IMR-90 (cell line): ENCODE data around the gene MYH3. TPM values are rescaled to one million over a fixed set of nuclear protein-coding genes. Genes with fewer than 3 reads are reported as not detected.

Source experiments
- ATAC-seq: fragments of 200-7000 bp; cut with Tn5 transposase; 2 replicates; pipeline ENCODE4 v1.9.1; 2020; ENCODE audit warnings: low read depth, mild to moderate bottlenecking, moderate library complexity
- BruUV-seq: library from RNA; stranded (reverse); fragments of 400-500 nt; replicated peaks from 2 replicates; lab custom pipeline; 2021; lab: Mats Ljungman, UMichigan
- CTCF ChIA-PET: fragments of 300-600 bp; formaldehyde crosslinking; extraction: SDS; loops from one replicate; lab custom pipeline; 2021; ENCODE audit warnings: antibody characterized with exemption; lab: Yijun Ruan, JAX
- POLR2A ChIA-PET: fragments of 300-600 bp; sonication (Branson Sonifier 250); formaldehyde crosslinking; loops from one replicate; lab custom pipeline; 2022; ENCODE audit warnings: antibody characterized with exemption; ENCODE audit not compliant: unreplicated experiment; lab: Charles Lee
- DNase-seq: peaks from one replicate; pipeline ENCODE4 v3.0.0; 2013
- H2AFZ ChIP-seq: replicated peaks from 2 replicates; pipeline ENCODE3; 2013; ENCODE audit warnings: low read length, mild to moderate bottlenecking; ENCODE audit not compliant: poor library complexity
- H2AK5ac ChIP-seq: 2 replicates; pipeline ENCODE4 v1.6.1; 2013; ENCODE audit warnings: low read depth, low read length, inconsistent platforms
- H2AK9ac ChIP-seq: replicated peaks from 2 replicates; pipeline ENCODE3; 2013; ENCODE audit warnings: mild to moderate bottlenecking, low read depth, low read length, moderate library complexity; ENCODE audit not compliant: poor library complexity
- H2BK120ac ChIP-seq: 2 replicates; pipeline ENCODE4 v1.6.1; 2013; ENCODE audit warnings: low read depth, low read length, inconsistent platforms
- H2BK15ac ChIP-seq: 3 replicates; pipeline ENCODE4 v1.6.1; 2013; ENCODE audit warnings: low read depth, low read length, inconsistent platforms
- H2BK20ac ChIP-seq: 2 replicates; pipeline ENCODE4 v1.6.1; 2013; ENCODE audit warnings: low read depth, mild to moderate bottlenecking, inconsistent platforms, low read length, moderate library complexity
- H2BK5ac ChIP-seq: 2 replicates; pipeline ENCODE4 v1.6.1; 2013; ENCODE audit warnings: mild to moderate bottlenecking, low read depth, low read length, inconsistent platforms; ENCODE audit not compliant: poor library complexity, severe bottlenecking
- H3K14ac ChIP-seq: replicated peaks from 2 replicates; pipeline ENCODE4 v1.6.1; 2013; ENCODE audit warnings: low read depth, low read length, inconsistent platforms
- H3K18ac ChIP-seq: 2 replicates; pipeline ENCODE4 v1.6.1; 2013; ENCODE audit warnings: low read depth, low read length, control low read depth
- H3K23ac ChIP-seq: 2 replicates; pipeline ENCODE4 v1.6.1; 2013; ENCODE audit warnings: low read depth, low read length, inconsistent platforms
- H3K27ac ChIP-seq: 2 replicates; pipeline ENCODE4 v1.5.1; 2013; ENCODE audit warnings: mild to moderate bottlenecking, control low read depth, low read length; ENCODE audit not compliant: insufficient read depth
- H3K27me3 ChIP-seq: 2 replicates; pipeline ENCODE4 v1.6.1; 2013; ENCODE audit warnings: low read length; ENCODE audit not compliant: control insufficient read depth, insufficient read depth
- H3K36me3 ChIP-seq: 2 replicates; pipeline ENCODE4 v1.6.1; 2013; ENCODE audit warnings: low read length, mixed read lengths; ENCODE audit not compliant: control insufficient read depth, insufficient read depth
- H3K4ac ChIP-seq: 2 replicates; pipeline ENCODE4 v1.6.1; 2013; ENCODE audit warnings: low read depth, low read length, inconsistent platforms
- H3K4me1 ChIP-seq: 2 replicates; pipeline ENCODE4 v1.6.1; 2013; ENCODE audit warnings: low read length, mixed read lengths; ENCODE audit not compliant: control insufficient read depth, insufficient read depth
- H3K4me2 ChIP-seq: 2 replicates; pipeline ENCODE4 v1.6.1; 2013; ENCODE audit warnings: low read depth, mild to moderate bottlenecking, control low read depth, low read length, moderate library complexity
- H3K4me3 ChIP-seq: 2 replicates; pipeline ENCODE4 v1.5.1; 2013; ENCODE audit warnings: low read depth, mild to moderate bottlenecking, control low read depth, low read length, moderate library complexity; ENCODE audit not compliant: insufficient read depth
- H3K56ac ChIP-seq: 2 replicates; pipeline ENCODE4 v1.6.1; 2013; ENCODE audit warnings: low read length, inconsistent platforms; ENCODE audit not compliant: insufficient read depth; ENCODE audit errors: extremely low read depth
- H3K79me1 ChIP-seq, 2 experiments: 2 replicates each; pipeline ENCODE4 v1.6.1; 2013; ENCODE audit warnings: low read length in 2 of 2, inconsistent platforms in 1 of 2, low read depth in 1 of 2
- H3K9ac ChIP-seq: 2 replicates; pipeline ENCODE4 v1.6.1; 2013; ENCODE audit warnings: low read depth, low read length, control low read depth
- H3K9me1 ChIP-seq: 2 replicates; pipeline ENCODE4 v1.6.1; 2013; ENCODE audit warnings: low read length, inconsistent platforms; ENCODE audit not compliant: insufficient read depth
- H3K9me3 ChIP-seq: 2 replicates; pipeline ENCODE4 v1.6.1; 2013; ENCODE audit warnings: low read length; ENCODE audit not compliant: control insufficient read depth, insufficient read depth
- H4K20me1 ChIP-seq: 2 replicates; pipeline ENCODE4 v1.6.1; 2013; ENCODE audit warnings: low read length, inconsistent platforms; ENCODE audit not compliant: insufficient read depth
- H4K5ac ChIP-seq: 2 replicates; pipeline ENCODE4 v1.6.1; 2013; ENCODE audit warnings: mild to moderate bottlenecking, low read depth, low read length, control low read depth
- H4K8ac ChIP-seq, 2 experiments: 2 replicates each; pipeline ENCODE4 v1.6.1; 2013; ENCODE audit warnings: low read depth in 2 of 2, low read length in 2 of 2, control low read depth in 1 of 2, inconsistent platforms in 1 of 2
- H4K91ac ChIP-seq: 2 replicates; pipeline ENCODE4 v1.6.1; 2013; ENCODE audit warnings: low read depth, low read length, inconsistent platforms; ENCODE audit not compliant: insufficient read depth
- MAZ ChIP-seq: IDR thresholded peaks from 2 replicates; pipeline ENCODE4 v1.6.1; 2012; ENCODE audit warnings: low read depth, mild to moderate bottlenecking, low read length, improper control_type of control experiment, moderate library complexity, borderline replicate concordance
- WGBS, 2 experiments: methylation state at CpG; one replicate each; pipeline versions ENCODE4 v1.1.5 to v1.1.7; 2013; ENCODE audit warnings: missing lambda C conversion rate in 2 of 2; ENCODE audit not compliant: insufficient read length in 1 of 2; ENCODE audit errors: extremely low coverage in 2 of 2; 5-methylcytosine and 5-hydroxymethylcytosine counted together
- dilution Hi-C: fragments of 300-500 bp; cut with HindIII; formaldehyde crosslinking; loops from one replicate; pipeline ENCODE4 v1.14.3; 2018; ENCODE audit warnings: low sequenced_read_pairs; ENCODE audit not compliant: unreplicated experiment
- in situ Hi-C: fragments of 300-500 bp; cut with MboI; formaldehyde crosslinking; loops from 3 replicates; pipeline ENCODE4 v1.14.3; 2019; ENCODE audit warnings: low sequenced_read_pairs, inconsistent platforms, mixed read lengths
- intact Hi-C: fragments of 100-400 bp; cut with micrococcal nuclease; formaldehyde crosslinking; loops from 2 replicates; pipeline ENCODE4 v1.10.0; 2022
- polyA plus RNA-seq, 3 experiments: library from polyadenylated mRNA; depleted of rRNA; stranded (reverse); fragments of >200 nt; gene quantifications; 2 replicates each; pipeline ENCODE4 v1.2.3, GENCODE V29; 2012; ENCODE audit warnings: low replicate concordance in 1 of 3
- total RNA-seq: library from RNA; depleted of rRNA; stranded (reverse); fragments of >200 nt; gene quantifications from 2 replicates; pipeline ENCODE4 v1.2.3, GENCODE V29; 2012

The MYH3 gene
- total and polyA plus RNA-seq, 2 of the 4 experiments (the other 2 are of a cell fraction), result 0.54 to 0.63 TPM

- no peak overlapping the region for H3K23ac ChIP-seq
- ATAC-seq (no peak), DNase-seq (no peak)
- POLR2A ChIA-PET, result interaction anchor here (0.6 kb wide), 1 partner anchor 66 kb away, joined by 4 read pairs; no protein-coding TSS in a partner anchor
- no peak overlapping the region for H2AK5ac ChIP-seq
- H4K8ac ChIP-seq, result no peak overlapping the region
- no peaks in the 10 kb centered on the region for H3K9me3 ChIP-seq
- 53 to 100% methylated on average over 1 to 4 of the region's 10 CpGs for WGBS, 2 experiments
- in situ Hi-C loops, result loop anchor here (25.0 kb wide), 1 partner anchor 1329 kb away; the partner anchor contains the start of gene ZNF18
- no peak overlapping the region for H4K91ac ChIP-seq
- no peak overlapping the region for H2BK15ac ChIP-seq
- H3K4me3 ChIP-seq, result no peak overlapping the region
- H2AK9ac ChIP-seq, result no peak overlapping the region
- H3K27ac ChIP-seq, result no peak overlapping the region
- H2BK120ac ChIP-seq, result no peak overlapping the region
- dilution Hi-C loops, result no loop called here
- no peaks in the 10 kb centered on the region for H3K36me3 ChIP-seq
- H3K4me2 ChIP-seq, result no peak overlapping the region
- H3K79me1 ChIP-seq, result no peaks in the 10 kb centered on the region
- H3K18ac ChIP-seq, result no peak overlapping the region
- no peaks in the 10 kb centered on the region for H4K20me1 ChIP-seq
- no peaks in the 10 kb centered on the region; the same call in 1 of the 2 replicates for H3K9me1 ChIP-seq
- no peak overlapping the region for H2BK5ac ChIP-seq
- H3K14ac ChIP-seq, result no peak overlapping the region
- H3K56ac ChIP-seq, result no peak overlapping the region
- CTCF ChIA-PET, result interaction anchor here (0.6 to 1.5 kb wide), 2 partner anchors 19 to 187 kb away, joined by 3 read pairs; no protein-coding TSS in a partner anchor
- H3K4me1 ChIP-seq, result no peaks in the 10 kb centered on the region
- no peaks in the 10 kb centered on the region for H3K27me3 ChIP-seq
- no peak overlapping the region for H4K5ac ChIP-seq
- no TSS peak for BruUV-seq
- H2BK20ac ChIP-seq, result no peak overlapping the region
- intact Hi-C loops, result no loop called here
- TF ChIP-seq MAZ, result no peak
- H2AFZ ChIP-seq, result no peak overlapping the region
- H3K4ac ChIP-seq, result no peak overlapping the region
- H3K9ac ChIP-seq, result no peak overlapping the region
Observed at GRCh38 chr17:10657879-10658278, 770 bp upstream of the MYH3 start.
